Smooth muscle cell (in vitro differentiated cells): Measurements from ENCODE around the gene TRIM36. TPM values are rescaled to one million over a fixed set of nuclear protein-coding genes. Genes with fewer than 3 reads are reported as not detected.

ENCODE experiments used
- DNase-seq: peaks from one replicate; lab custom pipeline; 2025; ENCODE audit not compliant: unreplicated experiment; lab: John Stamatoyannopoulos, UW
- H2AFZ ChIP-seq: fragments of 200-600 bp; sonication (generic); 2 replicates; pipeline ENCODE4 v1.6.0; 2016; ENCODE audit warnings: antibody characterized with exemption, low read depth, mild to moderate bottlenecking
- H3F3A ChIP-seq: fragments of 200-600 bp; sonication (generic); 2 replicates; pipeline ENCODE4 v1.6.0; 2017; ENCODE audit warnings: antibody characterized with exemption, low read depth
- H3K27ac ChIP-seq: fragments of 200-600 bp; sonication (generic); 2 replicates; pipeline ENCODE4 v1.5.1; 2016; ENCODE audit warnings: low read depth, mild to moderate bottlenecking
- H3K27me3 ChIP-seq: fragments of 200-600 bp; sonication (generic); 2 replicates; pipeline ENCODE4 v1.6.1; 2016; ENCODE audit warnings: low read depth, mild to moderate bottlenecking
- H3K36me3 ChIP-seq: fragments of 200-600 bp; sonication (generic); 2 replicates; pipeline ENCODE4 v1.5.1; 2016; ENCODE audit warnings: low read depth
- H3K4me1 ChIP-seq: fragments of 200-600 bp; sonication (generic); 2 replicates; pipeline ENCODE4 v1.5.1; 2016; ENCODE audit warnings: low read depth
- H3K4me2 ChIP-seq: fragments of 200-600 bp; sonication (generic); 2 replicates; pipeline ENCODE4 v1.6.0; 2016; ENCODE audit warnings: mild to moderate bottlenecking
- H3K4me3 ChIP-seq: fragments of 200-600 bp; sonication (generic); 2 replicates; pipeline ENCODE4 v1.5.1; 2016; ENCODE audit warnings: mild to moderate bottlenecking
- H3K79me2 ChIP-seq: fragments of 200-600 bp; sonication (generic); 2 replicates; pipeline ENCODE4 v1.6.0; 2016; ENCODE audit warnings: low read depth, mild to moderate bottlenecking
- H3K9ac ChIP-seq: fragments of 200-600 bp; sonication (generic); 2 replicates; pipeline ENCODE4 v1.6.0; 2016; ENCODE audit warnings: low read depth
- H3K9me3 ChIP-seq: fragments of 200-600 bp; sonication (generic); replicated peaks from 2 replicates; pipeline ENCODE4 v1.5.1; 2016; ENCODE audit warnings: low read depth
- H4K20me1 ChIP-seq: fragments of 200-600 bp; sonication (generic); 2 replicates; pipeline ENCODE4 v1.6.0; 2016; ENCODE audit warnings: low read depth
- WGBS: methylation state at CpG from one replicate; pipeline ENCODE4 v1.1.7; 2016; ENCODE audit warnings: low lambda C conversion rate; 5-methylcytosine and 5-hydroxymethylcytosine counted together
- polyA plus RNA-seq: library from polyadenylated mRNA; unstranded; fragments of >200 nt; fragmentation: Nextera tagmentation; extraction: Ambion mirVana; gene quantifications from 2 replicates; pipeline ENCODE4 v1.2.1, GENCODE V29; 2016
- total RNA-seq: library from RNA; depleted of rRNA; stranded (reverse); fragments of >200 nt; gene quantifications from 2 replicates; pipeline ENCODE4 v1.2.3, GENCODE V29; 2014
- TF ChIP-seq, protein P1 (sequence below): fragments of 200-600 bp; sonication (generic); IDR thresholded peaks from 2 replicates; pipeline ENCODE4 v1.5.1; 2017; ENCODE audit warnings: borderline replicate concordance, mild to moderate bottlenecking, antibody characterized with exemption; ENCODE audit not compliant: insufficient read depth, poor library complexity, severe bottlenecking

Gene TRIM36
- total and polyA plus RNA-seq, 2 experiments from 2014 or later, result 0.86 to 2.1 TPM

DNA sequence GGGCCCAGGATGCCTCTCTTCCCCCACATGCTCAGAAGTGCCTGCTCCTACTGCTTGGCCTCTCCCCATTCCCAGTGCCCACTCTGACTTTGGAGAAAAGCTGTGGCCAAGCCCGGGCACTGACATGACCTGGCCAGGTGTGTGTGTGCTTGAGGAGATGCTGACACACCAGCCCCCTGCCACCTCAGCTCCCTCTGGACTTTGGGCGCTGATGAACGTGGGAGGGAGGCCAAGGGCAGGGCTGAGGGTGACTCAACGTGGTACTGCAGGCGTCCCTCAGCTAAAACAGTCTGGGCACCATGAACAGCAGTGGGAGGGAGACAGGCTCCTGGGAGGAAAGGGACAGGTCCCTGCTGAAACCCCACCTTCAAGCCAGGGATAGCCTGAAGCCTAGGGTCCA lies 3.9 kb downstream of the TRIM36 start:
- Histone ChIP-seq H3K9ac (no peak overlapping the region), H4K20me1 (no peaks in the 10 kb centered on the region), H3K27ac (no peak overlapping the region), H3K4me3 (no peak overlapping the region), H3K36me3 (no peaks in the 10 kb centered on the region), H2AFZ (no peak overlapping the region), H3K79me2 (no peaks in the 10 kb centered on the region), H3K4me1 (peaks cover 6% of the 10 kb centered on the region), H3K4me2 (no peak overlapping the region), H3K9me3 (no peaks in the 10 kb centered on the region), H3K27me3 (peaks cover 20% of the 10 kb centered on the region), H3F3A (no peaks in the 10 kb centered on the region)
- no peak for DNase-seq
- WGBS, result 100% methylated on average over 5 of the region's 5 CpGs
- TF ChIP-seq, protein P1, sequence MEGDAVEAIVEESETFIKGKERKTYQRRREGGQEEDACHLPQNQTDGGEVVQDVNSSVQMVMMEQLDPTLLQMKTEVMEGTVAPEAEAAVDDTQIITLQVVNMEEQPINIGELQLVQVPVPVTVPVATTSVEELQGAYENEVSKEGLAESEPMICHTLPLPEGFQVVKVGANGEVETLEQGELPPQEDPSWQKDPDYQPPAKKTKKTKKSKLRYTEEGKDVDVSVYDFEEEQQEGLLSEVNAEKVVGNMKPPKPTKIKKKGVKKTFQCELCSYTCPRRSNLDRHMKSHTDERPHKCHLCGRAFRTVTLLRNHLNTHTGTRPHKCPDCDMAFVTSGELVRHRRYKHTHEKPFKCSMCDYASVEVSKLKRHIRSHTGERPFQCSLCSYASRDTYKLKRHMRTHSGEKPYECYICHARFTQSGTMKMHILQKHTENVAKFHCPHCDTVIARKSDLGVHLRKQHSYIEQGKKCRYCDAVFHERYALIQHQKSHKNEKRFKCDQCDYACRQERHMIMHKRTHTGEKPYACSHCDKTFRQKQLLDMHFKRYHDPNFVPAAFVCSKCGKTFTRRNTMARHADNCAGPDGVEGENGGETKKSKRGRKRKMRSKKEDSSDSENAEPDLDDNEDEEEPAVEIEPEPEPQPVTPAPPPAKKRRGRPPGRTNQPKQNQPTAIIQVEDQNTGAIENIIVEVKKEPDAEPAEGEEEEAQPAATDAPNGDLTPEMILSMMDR, result no peak

DNA sequence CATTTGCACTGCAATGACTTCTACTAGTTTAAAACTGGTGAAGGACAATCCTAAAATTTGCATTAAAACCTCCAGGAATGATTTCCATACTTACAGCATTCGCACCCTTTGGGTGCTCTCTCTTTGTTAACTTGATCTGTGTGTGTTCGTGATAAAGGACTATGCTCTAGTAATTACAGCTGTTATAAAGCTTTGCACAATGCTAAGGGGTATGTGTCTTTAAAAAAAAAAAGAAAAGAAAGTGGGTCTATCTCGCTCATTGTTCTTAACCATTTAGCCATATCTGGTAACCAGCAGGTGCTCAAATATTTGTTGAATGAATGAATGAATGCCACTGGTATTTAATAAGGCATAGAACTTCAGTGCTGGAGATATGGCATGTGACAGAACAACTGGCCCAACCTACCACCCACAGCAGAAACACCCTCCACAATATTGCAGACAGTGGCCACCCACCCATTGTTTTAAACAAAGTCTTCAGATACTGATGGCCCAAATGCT lies 8.7 kb downstream of the TRIM36 start:
- H3K79me2 ChIP-seq, result no peaks in the 10 kb centered on the region
- 92% methylated on average over 3 of the region's 3 CpGs for WGBS
- no peaks in the 10 kb centered on the region for H3K9me3 ChIP-seq

DNA sequence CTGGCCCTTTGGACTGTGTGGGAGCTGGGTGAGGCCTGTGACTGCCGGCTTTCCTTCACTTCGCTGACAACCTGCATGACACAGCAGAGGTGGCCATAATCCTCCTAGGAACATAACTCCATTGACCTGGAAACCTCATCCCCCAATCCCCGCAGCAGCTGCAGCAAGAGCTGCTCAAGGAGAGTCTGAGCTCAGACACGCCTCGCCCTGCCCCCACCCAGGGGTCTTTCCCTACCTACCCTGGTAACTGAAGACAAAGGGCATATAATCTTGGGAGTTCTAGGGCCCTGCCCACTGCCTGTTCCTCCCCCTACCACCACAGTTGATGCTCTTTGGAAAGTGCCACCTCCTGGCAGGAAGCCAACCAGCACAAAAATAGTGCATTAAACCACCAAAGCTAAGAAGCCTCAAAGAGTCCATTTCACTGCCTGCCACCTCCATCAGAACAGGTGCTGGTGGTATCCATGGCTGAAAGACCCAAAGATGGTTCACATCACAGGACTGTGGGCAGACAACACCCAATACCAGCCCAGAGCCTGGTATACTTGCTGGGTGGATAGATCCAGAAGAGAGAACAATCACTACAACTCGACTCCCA lies 18.4 kb downstream of the TRIM36 start:
- no peak overlapping the region for H3K27ac ChIP-seq
- no peak overlapping the region for H2AFZ ChIP-seq
- no peak overlapping the region for H3K9ac ChIP-seq
- H3K4me1 ChIP-seq, result no peaks in the 10 kb centered on the region
- H3K9me3 ChIP-seq, result no peaks in the 10 kb centered on the region
- no peaks in the 10 kb centered on the region for H3F3A ChIP-seq
- WGBS, result 96% methylated on average over 6 of the region's 6 CpGs
- TF ChIP-seq, protein P1, result no peak
- no peak overlapping the region for H3K4me2 ChIP-seq
- H3K4me3 ChIP-seq, result no peak overlapping the region
- no peaks in the 10 kb centered on the region for H3K79me2 ChIP-seq
- DNase-seq, result no peak
- H3K27me3 ChIP-seq, result no peaks in the 10 kb centered on the region
- no peaks in the 10 kb centered on the region for H3K36me3 ChIP-seq
- H4K20me1 ChIP-seq, result no peaks in the 10 kb centered on the region

More for the DNA sequence above, 8.7 kb downstream of the TRIM36 start:
- no peaks in the 10 kb centered on the region for H3K36me3 ChIP-seq
- H3K4me3 ChIP-seq, result no peak overlapping the region
- H3K4me1 ChIP-seq, result no peaks in the 10 kb centered on the region
- H3K27ac ChIP-seq, result no peak overlapping the region
- no peaks in the 10 kb centered on the region for H3F3A ChIP-seq
- no peaks in the 10 kb centered on the region for H3K27me3 ChIP-seq
- H3K4me2 ChIP-seq, result no peak overlapping the region
- no peak overlapping the region for H3K9ac ChIP-seq
- H2AFZ ChIP-seq, result no peak overlapping the region
- no peak for DNase-seq
- no peaks in the 10 kb centered on the region for H4K20me1 ChIP-seq
- TF ChIP-seq, protein P1, result no peak

DNA sequence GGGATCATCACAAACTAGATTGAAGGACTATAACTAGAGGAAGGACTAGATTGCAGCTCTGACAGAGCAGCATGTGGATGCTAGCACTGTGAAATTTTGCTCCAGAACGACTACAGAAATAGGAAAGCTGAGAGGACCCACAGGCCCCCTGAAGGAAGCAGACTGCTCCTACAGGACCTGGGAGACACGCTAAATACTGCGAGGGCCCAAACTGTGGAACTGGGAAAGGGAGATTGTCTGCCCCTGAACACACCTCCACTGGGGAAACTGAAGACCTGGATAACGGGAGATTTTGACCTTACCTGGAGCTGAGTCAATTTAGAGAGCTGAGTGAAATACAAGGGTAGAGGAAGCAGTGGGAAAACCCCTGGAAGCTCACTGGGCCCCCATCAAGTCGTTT lies 19.2 kb downstream of the TRIM36 start:
- Histone ChIP-seq H4K20me1 (no peaks in the 10 kb centered on the region), H3K79me2 (no peaks in the 10 kb centered on the region), H3K27me3 (no peaks in the 10 kb centered on the region), H3K9me3 (no peaks in the 10 kb centered on the region), H3K4me3 (no peak overlapping the region), H2AFZ (no peak overlapping the region), H3K4me2 (no peak overlapping the region), H3F3A (no peaks in the 10 kb centered on the region), H3K4me1 (no peaks in the 10 kb centered on the region), H3K36me3 (no peaks in the 10 kb centered on the region), H3K9ac (no peak overlapping the region), H3K27ac (no peak overlapping the region)
- TF ChIP-seq, protein P1, result no peak
- WGBS, result 84% methylated on average over 5 of the region's 5 CpGs
- DNase-seq, result no peak
